Heart left ventricle (tissue), 13 donors: ENCODE measurements around the gene XAB2.

ENCODE experiments used
- CTCF ChIP-seq, 12 donors: fragments of 200-600 bp; sonication (generic) in 4 of 12; IDR thresholded peaks; one replicate each; pipeline versions ENCODE4 v1.5.0 to v1.8.0; 2018 to 2022; ENCODE audit warnings: antibody characterized with exemption in 12 of 12, mild to moderate bottlenecking in 5 of 12
- POLR2A ChIP-seq, 2 donors: fragments of 450-650 bp; IDR thresholded peaks; one replicate each; pipeline ENCODE4 v1.6.1; 2017; ENCODE audit warnings: antibody characterized with exemption in 2 of 2, mild to moderate bottlenecking in 2 of 2, moderate library complexity in 2 of 2
- donor health status: ischemic (EF 13 %, LVEDD 7.1; RV severe dilation, severe dysfunction).
- donor health status: DM: no; HTN: yes; CAD: no.
- donor health status: DM: no; HTN: no; CAD: no.
- donor health status: ischemic (EF 25% LVEDD 6.9; RV normal size, moderate dysfunction).
- donor health status: ischemic (EF 25% LVEDD 5.7; RV mildly dilated, moderate dysfunction).
- donor health status: ischemic (EF 35%, LVEDD 5.7; RV mildly dilated, moderate dysfunction).
- donor health status: nonischemic (EF 11% LVEDD 7.7; RV severe dilation, severe dysfunction).
- donor health status: DM: yes; HTN: yes; CAD: no.
- donor health status: PGD.
- donor health status: ischemic (EF 29% LVEDD 5.4; RV normal size, mild dysfunction).
- donor health status: nonischemic (EF 23%, LVEDD 6.1; RV moderate dilation, normal function).

GRCh38 chr19:7652061-7652641, 22.8 kb upstream of the XAB2 start:
- TF ChIP-seq CTCF (IDR thresholded peaks at IDR 0.05): peak; percentile 96 to 99 (median 98)
- TF ChIP-seq POLR2A (IDR thresholded peaks at IDR 0.05): no peak
